Large intestine (tissue), 3 donors: ENCODE results near the gene DISC1. TPM values are rescaled to one million over a fixed set of nuclear protein-coding genes. Genes with fewer than 3 reads are reported as not detected.

Experiments
- DNase-seq, 2 donors: peaks; one replicate each; pipeline versions ENCODE4 v3.0.0 to v3.0.0-alpha.2; 2013
- H3K27ac ChIP-seq: one replicate; pipeline ENCODE4 v1.5.1; 2013; ENCODE audit warnings: low read length
- H3K27me3 ChIP-seq: 2 replicates; pipeline ENCODE4 v1.6.1; 2013; ENCODE audit warnings: low read length; ENCODE audit not compliant: control insufficient read depth, insufficient read depth
- H3K36me3 ChIP-seq: 2 replicates; pipeline ENCODE4 v1.6.1; 2013; ENCODE audit warnings: low read length; ENCODE audit not compliant: control insufficient read depth, insufficient read depth
- H3K4me1 ChIP-seq: one replicate; pipeline ENCODE4 v1.6.1; 2013; ENCODE audit warnings: low read length; ENCODE audit not compliant: control insufficient read depth, insufficient read depth
- H3K4me3 ChIP-seq: one replicate; pipeline ENCODE4 v1.5.1; 2013; ENCODE audit warnings: low read length
- H3K9me3 ChIP-seq: one replicate; pipeline ENCODE4 v1.6.1; 2013; ENCODE audit warnings: mild to moderate bottlenecking, low read depth, low read length, moderate library complexity; ENCODE audit not compliant: control insufficient read depth
- WGBS: methylation state at CpG from one replicate; pipeline ENCODE4 v1.1.5; 2013; ENCODE audit warnings: low lambda C conversion rate; ENCODE audit not compliant: insufficient coverage; 5-methylcytosine and 5-hydroxymethylcytosine counted together
- polyA plus RNA-seq: library from polyadenylated mRNA; unstranded; fragments of 120-200 nt; gene quantifications from one replicate; pipeline ENCODE4 v1.2.1, GENCODE V29; 2013

The DISC1 gene
- polyA plus RNA-seq, 1 donor: 2.4 TPM

DNA sequence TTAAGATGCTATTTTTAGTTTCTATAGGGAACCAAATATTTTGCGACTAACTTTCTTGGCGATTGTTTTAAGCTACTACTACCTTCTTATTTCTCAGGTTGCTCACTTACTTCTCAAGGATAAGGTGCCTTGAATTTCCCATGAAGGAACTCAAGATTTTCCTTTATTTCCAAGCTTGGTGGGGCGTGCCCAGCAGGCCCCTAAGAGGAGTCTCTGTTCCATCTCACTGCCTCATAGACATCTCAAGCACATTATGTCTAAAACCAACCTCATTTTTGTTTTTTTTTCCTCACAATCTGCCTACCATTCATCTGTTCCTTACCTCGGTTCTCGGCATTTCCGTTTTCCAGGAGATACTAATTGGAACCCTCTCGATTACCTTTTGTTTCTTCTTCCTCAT lies 421.9 kb downstream of the DISC1 start:
- H3K4me1 ChIP-seq: no peaks in the 10 kb centered on the region
- no peaks in the 10 kb centered on the region for H3K9me3 ChIP-seq
- H3K27ac ChIP-seq: no peak overlapping the region
- no peak for DNase-seq
- 92% methylated on average over 6 of the region's 7 CpGs for WGBS
- H3K27me3 ChIP-seq: no peaks in the 10 kb centered on the region
- H3K4me3 ChIP-seq: no peak overlapping the region
- H3K36me3 ChIP-seq: no peaks in the 10 kb centered on the region

DNA sequence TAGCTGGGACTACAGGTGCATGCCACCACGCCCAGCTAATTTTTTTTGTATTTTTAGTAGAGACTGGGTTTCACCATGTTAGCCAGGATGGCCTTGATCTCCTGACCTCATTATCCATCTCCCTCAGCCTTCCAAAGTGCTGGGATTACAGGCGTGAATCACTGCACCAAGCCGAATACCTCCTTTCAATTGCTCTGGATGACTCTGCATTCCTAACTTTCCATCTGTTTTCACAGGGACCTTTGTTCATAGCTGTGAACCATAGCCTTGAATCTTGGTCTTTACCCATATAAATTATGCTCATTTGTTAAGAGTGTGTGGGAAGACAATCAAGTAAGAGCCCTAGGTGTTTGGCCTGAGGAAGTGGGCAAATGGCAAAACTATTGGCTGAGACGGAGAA lies 422.7 kb downstream of the DISC1 start:
- Histone ChIP-seq H3K36me3 (no peaks in the 10 kb centered on the region), H3K9me3 (no peaks in the 10 kb centered on the region), H3K27me3 (no peaks in the 10 kb centered on the region), H3K4me3 (no peak overlapping the region), H3K4me1 (no peaks in the 10 kb centered on the region), H3K27ac (no peak overlapping the region)
- 92% methylated on average over 2 of the region's 4 CpGs for WGBS
- DNase-seq: no peak

DNA sequence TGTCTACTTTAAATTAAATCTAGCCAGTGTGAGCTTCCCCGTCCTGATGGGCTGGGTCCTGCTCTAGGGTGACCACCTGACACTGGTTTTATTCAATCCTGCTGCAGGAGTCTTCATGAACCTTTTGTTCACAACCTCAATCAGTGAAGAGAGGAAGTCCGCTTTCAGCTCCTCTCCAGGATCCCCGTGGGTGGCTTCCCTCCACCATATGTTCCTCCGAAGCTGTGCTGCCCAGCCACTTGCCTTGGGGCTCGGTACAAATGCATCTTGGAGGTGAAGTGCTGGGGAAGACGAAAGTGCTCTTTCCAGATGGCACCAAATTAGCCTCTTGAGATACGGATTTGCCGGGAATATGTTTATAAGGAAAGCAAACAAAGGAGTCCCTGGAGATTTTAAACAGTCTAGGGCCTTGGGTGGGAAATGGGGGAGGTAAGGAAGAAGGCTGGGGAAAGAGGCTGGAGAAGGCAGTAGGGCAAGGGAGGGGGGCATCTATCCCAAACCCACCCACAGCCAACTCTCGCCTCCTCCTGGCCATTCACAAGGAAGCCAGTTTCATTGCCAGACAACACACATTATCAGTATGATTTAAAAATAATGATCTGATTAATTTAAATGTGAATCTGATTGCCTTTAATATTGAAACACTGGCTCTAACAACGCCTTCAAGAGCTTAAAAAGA lies 430.8 kb downstream of the DISC1 start:
- H3K4me1 ChIP-seq: no peaks in the 10 kb centered on the region
- no peak overlapping the region for H3K4me3 ChIP-seq
- H3K36me3 ChIP-seq: no peaks in the 10 kb centered on the region
- no peaks in the 10 kb centered on the region for H3K27me3 ChIP-seq
- no peaks in the 10 kb centered on the region for H3K9me3 ChIP-seq
- WGBS: 20% methylated on average over 1 of the region's 10 CpGs
- no peak overlapping the region for H3K27ac ChIP-seq
- no peak for DNase-seq

DNA sequence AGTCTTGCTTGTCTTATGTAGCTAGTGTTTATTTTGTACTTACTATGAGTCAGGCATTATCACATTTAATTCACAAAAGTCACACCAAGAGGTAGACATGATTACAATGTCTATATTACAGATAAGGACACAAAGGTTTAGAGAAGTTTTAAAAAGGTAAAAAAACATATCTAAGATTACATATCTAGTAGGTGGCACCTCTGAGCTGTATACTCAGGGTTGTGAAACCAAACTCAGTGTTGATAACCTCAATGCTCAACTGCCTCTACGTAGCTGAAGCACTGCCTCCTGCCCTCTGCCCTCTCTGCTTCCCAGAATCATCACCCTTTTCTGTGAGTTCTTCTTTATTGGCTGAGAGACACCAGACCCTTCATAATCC lies 431.3 kb downstream of the DISC1 start:
- H3K27ac ChIP-seq: no peak overlapping the region
- H3K36me3 ChIP-seq: no peaks in the 10 kb centered on the region
- no peak overlapping the region for H3K4me3 ChIP-seq
- H3K9me3 ChIP-seq: no peaks in the 10 kb centered on the region
- DNase-seq: peak in 1 of 2 donors; percentile 31
- WGBS: no CpG with 5 or more reads among the region's 1 CpG
- H3K27me3 ChIP-seq: no peaks in the 10 kb centered on the region
- H3K4me1 ChIP-seq: no peaks in the 10 kb centered on the region

DNA sequence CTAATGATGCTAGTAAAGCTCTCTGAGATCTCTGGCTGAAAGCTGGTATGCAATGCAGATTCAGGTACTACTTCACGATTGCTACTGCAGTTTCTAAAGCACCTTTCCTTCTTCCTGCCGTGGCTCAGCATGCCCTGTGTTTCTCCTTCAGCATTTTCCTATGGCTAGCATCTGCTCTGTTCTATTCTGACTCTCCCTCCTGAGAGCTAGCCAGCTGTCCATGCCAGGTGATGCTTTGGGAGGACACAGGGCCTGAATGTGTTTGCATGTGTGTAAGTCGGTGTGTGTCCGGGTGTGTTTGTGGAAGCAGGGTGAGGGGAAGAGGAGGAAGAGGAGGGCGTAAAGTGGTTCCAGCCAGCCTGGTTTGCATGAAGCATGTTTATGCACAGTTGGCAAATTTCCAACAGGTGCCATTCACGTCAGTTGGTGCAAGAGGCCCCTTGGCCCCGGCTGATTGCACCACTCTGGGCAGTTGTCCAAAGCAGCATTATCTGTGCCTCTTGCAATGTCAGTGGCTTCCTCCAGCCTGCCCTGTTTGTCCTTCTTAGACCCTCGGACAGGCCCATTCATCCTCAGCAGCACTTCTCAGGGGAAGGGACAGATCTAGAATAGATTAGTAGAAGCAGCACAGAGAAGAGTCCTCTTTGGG lies 433.3 kb downstream of the DISC1 start:
- Histone ChIP-seq H3K9me3 (no peaks in the 10 kb centered on the region), H3K4me1 (no peaks in the 10 kb centered on the region), H3K27ac (no peak overlapping the region), H3K36me3 (no peaks in the 10 kb centered on the region), H3K4me3 (no peak overlapping the region), H3K27me3 (no peaks in the 10 kb centered on the region)
- DNase-seq: peak in 1 of 2 donors; percentile 42
- 100% methylated on average over 1 of the region's 8 CpGs for WGBS

DNA sequence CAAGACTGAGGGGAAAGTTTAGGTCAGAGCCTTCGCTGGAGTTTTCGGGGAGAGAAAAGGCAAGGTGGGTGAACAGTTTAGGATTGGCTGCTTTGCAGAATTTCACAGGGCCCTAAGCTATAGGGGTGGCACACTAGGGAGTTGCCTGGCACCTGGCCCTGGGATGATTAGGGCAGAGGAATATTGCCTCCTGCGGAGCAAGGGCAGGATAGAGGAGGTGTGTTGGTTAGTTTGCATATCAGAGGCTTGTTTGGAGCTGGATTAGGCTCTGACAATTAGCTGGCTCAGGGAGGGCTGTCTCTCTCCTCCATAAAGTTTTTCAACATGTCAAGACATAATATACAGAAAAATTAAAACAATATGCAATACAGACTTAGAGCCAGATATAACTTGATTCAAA lies 436.4 kb downstream of the DISC1 start:
- no peak for DNase-seq
- no CpG with 5 or more reads among the region's 3 CpGs for WGBS
- Histone ChIP-seq H3K27ac (no peak overlapping the region), H3K36me3 (no peaks in the 10 kb centered on the region), H3K4me1 (no peaks in the 10 kb centered on the region), H3K27me3 (no peaks in the 10 kb centered on the region), H3K4me3 (no peak overlapping the region), H3K9me3 (no peaks in the 10 kb centered on the region)

DNA sequence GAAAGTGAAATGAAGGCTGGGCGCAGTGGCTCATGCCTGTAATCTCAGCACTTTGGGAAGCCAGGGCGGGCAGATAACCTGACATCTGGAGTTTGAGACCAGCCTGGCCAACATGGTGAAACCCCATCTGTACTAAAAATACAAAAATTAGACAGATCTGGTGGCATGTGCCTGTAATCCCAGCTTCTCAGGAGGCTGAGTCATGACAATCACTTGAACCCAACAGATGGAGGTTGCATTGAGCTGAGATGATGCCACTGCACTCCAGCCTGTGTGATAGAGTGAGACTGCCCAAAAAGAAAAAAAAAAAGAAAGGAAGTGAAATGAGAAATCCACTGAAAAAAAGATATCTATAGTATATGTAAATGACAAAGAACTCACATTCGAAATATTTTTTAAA lies 439.9 kb downstream of the DISC1 start:
- H3K27ac ChIP-seq: no peak overlapping the region
- no peaks in the 10 kb centered on the region for H3K27me3 ChIP-seq
- DNase-seq: no peak
- H3K9me3 ChIP-seq: no peaks in the 10 kb centered on the region
- no peak overlapping the region for H3K4me3 ChIP-seq
- no peaks in the 10 kb centered on the region for H3K4me1 ChIP-seq
- H3K36me3 ChIP-seq: no peaks in the 10 kb centered on the region
- 100% methylated on average over 1 of the region's 3 CpGs for WGBS

DNA sequence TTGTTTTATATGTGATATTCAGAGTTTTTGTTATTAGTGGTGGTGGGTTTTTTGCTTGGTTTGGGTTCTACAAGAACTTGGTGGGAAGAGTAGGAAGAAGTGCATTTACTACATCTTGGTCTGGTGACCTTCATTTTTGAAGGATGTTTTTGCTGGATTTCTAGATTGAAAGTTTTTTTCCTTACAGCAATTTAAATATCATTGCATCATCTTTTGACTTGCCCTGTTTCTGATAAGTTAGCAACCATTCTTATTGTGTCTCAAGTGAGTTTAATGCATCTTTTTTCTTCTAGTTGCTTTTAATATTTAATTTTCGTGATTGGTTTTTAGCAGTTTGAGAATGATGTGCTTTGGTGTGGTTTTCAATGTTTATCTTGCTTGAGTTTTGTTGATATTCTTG lies 447.7 kb downstream of the DISC1 start:
- Histone ChIP-seq H3K9me3 (no peaks in the 10 kb centered on the region), H3K36me3 (no peaks in the 10 kb centered on the region), H3K27me3 (no peaks in the 10 kb centered on the region), H3K4me3 (no peak overlapping the region), H3K4me1 (no peaks in the 10 kb centered on the region), H3K27ac (no peak overlapping the region)
- DNase-seq: no peak
- WGBS: no CpG with 5 or more reads among the region's 1 CpG

DNA sequence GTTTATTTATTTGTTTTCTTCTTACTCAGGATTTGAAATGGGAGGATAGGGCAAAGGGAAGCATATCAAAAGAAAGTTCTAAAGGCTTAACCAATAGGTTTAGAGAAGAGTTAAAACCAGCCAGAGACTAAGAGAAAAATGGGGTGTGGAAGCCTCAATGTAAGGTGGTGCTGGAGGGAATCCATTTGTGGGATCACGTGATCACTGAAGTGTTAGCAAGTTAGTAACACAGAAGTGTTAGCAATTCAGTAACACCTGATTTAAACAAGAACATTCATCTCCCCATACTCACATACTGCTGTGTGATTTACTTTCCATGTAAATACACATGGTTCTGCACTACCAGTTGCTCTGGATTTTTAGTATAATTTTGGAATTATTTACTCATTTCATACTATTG lies 451.2 kb downstream of the DISC1 start:
- no peaks in the 10 kb centered on the region for H3K36me3 ChIP-seq
- no CpG with 5 or more reads among the region's 1 CpG for WGBS
- no peak for DNase-seq
- H3K4me1 ChIP-seq: no peaks in the 10 kb centered on the region
- no peaks in the 10 kb centered on the region for H3K27me3 ChIP-seq
- no peak overlapping the region for H3K4me3 ChIP-seq
- H3K9me3 ChIP-seq: no peaks in the 10 kb centered on the region
- no peak overlapping the region for H3K27ac ChIP-seq

DNA sequence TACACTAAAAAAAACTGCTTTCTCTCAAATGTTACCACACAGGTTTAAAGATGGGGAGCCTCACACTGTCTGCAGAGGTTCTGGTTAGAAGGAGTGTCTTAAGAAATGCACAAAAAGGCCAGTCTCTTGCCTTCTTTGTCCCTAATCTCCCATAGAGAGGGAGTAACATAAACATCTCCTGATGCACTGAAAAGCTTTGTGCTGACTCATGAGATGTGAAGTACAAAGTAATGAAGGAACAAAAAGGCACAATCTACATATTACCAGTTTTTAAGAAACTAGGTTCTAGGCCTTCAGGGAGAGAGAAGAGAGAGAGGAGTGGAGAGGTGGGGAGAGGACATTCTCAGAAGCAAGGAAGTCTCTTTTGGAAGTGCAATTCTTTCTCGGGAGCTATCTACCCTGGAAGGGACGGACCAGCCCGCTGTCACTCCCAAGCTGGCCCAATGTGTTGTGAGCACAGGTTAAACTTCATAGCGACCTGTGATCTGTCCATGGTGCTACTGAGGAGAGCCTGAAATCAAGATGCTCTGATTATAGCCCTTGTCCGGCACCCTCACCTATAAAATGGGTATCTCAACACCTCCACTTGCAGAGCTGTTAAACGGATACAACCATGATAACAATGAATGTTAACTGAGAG lies 458.1 kb downstream of the DISC1 start:
- Histone ChIP-seq H3K4me3 (no peak overlapping the region), H3K9me3 (no peaks in the 10 kb centered on the region), H3K27me3 (no peaks in the 10 kb centered on the region), H3K36me3 (no peaks in the 10 kb centered on the region), H3K27ac (no peak overlapping the region), H3K4me1 (no peaks in the 10 kb centered on the region)
- DNase-seq: peak in 1 of 2 donors; percentile 10
- no CpG with 5 or more reads among the region's 6 CpGs for WGBS
